HG02623 (cell line): ENCODE measurements around the gene MSL3B.
"Not testable (repeated sequence)": the region's sequence is repeated elsewhere in the genome, so short reads cannot be mapped to it uniquely, and the experiment has no call there.

Experiments
- ATAC-seq: cut with Tn5 transposase; IDR thresholded peaks from one replicate; pipeline ENCODE4 v1.9.1; 2021; ENCODE audit warnings: moderate library complexity; ENCODE audit not compliant: unreplicated experiment

MSL3B gene

DNA sequence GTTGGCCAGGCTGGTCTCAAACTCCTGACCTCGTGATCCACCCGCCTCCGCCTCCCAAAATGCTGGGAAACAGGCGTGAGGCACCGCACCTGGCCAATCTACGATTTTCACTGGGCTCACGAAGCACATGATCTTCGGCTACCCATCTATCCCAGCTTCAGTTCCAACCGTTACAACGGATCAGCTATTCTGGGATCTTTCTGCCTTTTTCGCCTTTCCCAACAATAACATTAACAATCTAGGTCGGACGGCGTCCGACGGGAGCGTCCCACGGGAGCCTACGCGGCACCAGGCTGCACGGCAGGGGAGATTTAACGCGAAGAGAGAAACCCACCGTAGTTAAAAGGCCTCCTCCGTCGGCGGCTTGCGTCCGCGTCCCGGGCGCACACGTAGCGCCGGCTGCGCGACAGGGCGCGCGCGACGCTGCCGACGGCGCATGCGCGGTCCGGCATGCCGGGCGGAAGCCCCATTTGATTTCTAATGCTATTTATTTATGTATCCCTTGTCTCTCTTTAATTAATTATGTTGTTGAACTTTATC, at the start of gene MSL3B:
MSL3B (minus strand) TSS at position 394 of the 540 bp plus-strand sequence.
- peak; percentile 55 for ATAC-seq

DNA sequence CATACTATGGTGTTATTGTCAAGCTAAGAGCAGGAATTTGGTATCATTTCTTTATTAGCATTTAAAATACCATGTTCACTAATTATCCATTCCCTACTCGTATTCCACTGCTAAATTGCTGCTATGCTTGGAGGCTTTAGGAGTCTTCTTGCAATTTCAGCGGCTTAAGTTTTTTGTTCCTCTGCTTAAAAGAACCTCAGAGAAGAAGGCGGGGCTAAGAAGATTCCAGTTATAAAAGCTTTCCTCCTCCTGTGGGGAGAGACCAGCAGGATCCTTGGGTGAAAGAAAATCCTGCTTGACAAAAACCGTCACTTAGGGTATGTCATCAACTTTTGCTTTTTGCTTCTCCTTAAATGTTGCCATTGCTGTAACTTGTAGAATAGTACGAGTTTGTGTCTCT, 48.9 kb upstream of the MSL3B start, which contains the start of gene TRPM8:
TRPM8 (plus strand) TSS at position 258 of the 400 bp plus-strand sequence. CDS start 9,165 bp downstream, outside the sequence.
- no peak for ATAC-seq

DNA sequence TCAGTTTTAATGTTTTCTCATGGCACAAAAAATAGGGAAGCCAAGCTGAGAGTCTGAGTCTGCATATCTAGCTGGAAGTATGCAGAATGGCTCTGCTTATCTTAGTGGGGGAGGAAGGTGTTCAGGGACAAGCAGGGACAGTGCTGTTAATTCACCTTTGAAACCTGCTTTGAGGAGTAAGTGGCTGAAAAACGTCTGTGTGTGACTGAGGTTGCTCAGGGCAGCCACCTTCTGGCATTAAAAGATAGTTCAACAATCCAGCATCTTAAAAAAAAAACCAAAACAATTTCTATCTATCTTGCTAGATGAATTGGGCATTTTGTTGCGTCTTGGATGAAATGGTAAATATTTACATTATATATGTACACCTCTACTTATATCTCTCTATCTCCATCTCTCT, 46.9 kb upstream of the MSL3B start:
- ATAC-seq: no peak

DNA sequence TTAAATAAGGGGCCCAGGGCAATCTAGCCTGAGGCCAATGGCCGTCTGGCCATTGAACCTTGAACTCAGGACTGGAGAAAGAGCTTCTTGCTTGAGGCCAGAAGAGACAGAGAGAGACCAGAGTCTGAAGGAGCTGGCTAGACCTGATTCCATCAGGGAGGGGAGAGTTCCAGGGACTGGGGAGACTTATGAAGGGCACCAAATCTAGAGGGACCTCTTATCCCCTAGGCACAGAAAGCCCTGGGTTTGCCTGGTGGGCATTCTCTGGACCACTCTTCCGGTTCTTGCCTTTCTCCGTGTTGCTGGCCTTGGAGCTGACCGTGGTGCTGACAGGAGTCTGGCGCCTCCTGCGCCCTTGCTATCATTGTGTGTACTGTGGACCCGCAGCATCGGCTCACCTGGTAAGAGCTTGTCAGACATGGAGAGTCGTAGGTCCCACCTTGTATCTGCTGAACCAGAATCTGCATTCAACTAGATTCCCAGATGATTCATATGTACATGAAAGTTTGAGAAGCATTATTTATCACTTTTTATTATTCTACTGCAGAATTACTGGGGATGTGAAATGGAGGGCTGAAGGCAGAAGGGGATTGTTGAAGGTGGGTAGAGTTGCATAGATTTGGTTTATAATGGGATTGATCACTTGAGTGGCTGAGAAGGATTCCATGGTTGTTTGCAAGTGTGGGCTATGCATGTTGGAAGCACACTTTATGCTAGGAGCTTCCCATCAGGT, 44.7 kb upstream of the MSL3B start:
- ATAC-seq: no peak

DNA sequence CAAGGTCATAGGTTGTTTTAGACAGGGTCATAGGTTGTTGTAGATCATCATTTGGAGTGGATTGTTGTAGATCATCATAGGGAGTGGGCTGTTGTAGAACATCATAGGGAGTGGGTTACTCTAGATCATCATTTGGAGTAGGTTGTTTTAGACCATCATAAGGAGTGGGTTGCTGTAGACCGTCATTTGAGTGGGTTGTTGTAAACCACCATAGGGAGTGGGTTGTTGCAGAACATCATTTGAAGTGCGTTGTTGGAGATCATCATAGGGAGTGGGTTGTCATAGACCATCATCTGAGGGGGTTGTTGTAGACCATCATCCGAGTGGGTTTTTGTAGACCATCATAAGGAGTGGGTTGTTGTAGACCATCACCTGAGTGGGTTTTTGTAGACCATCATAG, 39.4 kb upstream of the MSL3B start:
- no peak for ATAC-seq

DNA sequence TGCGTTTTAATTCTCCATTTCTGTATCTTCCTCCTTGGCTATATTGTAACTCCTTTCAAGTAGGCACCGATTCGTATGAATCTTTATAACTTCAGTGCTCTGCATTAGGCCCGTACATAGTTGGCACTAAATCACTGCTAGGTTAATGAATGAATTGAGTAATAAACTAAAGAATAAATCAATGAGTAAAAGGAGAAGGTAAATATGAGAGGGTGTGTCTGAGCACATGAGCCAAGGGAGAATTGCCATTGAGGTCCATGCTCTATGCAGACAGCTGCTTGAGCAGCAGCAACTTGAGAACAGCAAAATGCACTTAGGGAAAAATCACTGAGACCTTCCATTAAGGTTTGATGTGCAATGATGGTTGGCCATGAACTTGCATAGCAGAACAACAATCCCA, 37.8 kb upstream of the MSL3B start:
- no peak for ATAC-seq

DNA sequence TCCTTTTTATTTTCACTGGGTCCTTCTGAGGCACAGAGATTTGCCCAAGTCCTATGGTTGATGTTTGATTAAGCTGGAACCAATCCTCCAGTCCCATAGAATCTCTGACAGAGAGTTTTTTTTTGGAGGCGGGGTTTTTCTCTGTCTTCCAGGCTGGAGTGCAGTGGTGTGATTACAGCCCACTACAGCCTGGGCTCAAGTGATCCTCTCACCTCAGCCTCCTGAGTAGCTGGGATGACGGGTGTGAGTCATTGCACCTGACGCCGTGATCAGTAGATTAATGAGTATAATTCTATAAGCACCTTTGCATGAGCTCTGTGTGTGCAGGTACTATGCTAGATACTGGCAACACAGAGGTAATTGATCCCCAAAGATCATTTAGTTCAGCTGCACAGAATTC, 33.7 kb upstream of the MSL3B start:
- ATAC-seq: no peak

DNA sequence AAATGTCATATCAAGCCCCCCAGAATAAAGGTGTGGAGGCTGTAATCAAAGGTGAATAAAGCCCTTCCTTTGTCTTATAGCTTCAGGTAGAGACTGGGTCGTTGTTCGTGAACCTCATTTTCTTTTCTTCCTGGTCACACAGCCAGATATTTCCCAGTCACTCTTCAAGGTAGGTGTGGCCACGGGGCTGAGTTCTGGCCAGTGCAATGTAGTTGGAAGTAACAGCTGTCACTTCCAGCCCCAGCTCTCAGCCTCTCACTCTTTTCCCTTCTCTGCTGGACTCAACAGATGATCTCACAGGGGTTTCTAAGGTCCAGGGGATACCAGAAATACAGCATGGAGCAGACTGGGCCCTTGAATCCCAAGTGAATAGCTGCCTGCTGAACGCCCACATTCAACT, 33.2 kb upstream of the MSL3B start:
- no peak for ATAC-seq

DNA sequence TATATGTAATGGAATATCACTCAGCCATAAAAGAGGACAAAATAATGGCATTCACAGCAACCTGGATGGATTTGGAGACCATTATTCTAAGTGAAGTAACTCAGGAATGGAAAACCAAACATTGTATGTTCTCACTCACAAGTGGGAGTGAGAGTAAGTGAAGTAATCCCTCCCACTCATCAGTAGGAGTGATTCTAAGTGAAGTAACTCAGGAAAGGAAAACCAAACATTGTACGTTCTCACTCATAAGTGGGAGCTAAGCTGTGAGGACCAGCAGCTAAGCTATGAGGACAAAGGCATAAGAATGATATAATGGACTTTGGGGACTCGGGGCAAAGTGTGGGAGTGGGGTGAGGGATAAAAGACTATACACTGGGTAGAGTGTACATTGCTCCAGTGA, 28.1 kb upstream of the MSL3B start:
- ATAC-seq: not testable (repeated sequence)

DNA sequence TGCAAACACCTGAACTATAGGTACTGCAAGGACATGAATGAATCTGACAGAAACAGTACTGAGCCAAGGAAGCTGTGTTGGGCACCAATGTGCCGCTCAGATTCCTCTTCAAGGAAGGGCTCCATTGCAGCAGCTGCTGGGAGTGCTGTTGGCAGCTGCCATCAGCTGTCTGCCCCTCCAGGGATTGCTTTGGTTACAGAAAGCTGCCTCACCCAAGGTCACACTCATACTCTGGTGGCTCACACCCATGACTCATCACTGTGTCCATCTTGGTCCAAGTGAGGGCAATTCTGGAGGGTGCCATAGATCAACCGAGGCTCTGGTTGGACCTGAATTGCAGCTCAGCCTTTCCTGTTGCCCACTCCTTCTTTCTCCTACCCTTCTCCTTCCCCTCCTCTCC, 24.6 kb upstream of the MSL3B start:
- no peak for ATAC-seq

DNA sequence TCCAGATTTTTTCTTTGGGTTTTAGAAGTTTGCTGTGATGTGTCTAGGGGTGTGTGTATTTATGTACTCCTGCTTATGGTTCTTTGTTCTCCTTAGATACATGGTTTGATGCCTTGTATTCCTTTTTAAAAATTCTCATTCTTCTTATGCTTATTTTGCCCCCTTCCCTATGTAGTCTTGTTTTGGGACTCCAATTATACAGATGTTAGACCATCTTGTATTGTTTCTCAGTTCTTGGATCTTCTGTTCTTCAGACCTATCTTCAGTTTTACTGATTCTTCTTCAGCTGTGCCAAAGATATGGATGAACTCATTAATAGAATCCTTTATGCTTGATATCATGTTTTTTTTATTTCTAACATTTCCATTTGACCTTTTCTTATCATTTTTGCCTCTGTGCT, 14.2 kb upstream of the MSL3B start:
- ATAC-seq: no peak

DNA sequence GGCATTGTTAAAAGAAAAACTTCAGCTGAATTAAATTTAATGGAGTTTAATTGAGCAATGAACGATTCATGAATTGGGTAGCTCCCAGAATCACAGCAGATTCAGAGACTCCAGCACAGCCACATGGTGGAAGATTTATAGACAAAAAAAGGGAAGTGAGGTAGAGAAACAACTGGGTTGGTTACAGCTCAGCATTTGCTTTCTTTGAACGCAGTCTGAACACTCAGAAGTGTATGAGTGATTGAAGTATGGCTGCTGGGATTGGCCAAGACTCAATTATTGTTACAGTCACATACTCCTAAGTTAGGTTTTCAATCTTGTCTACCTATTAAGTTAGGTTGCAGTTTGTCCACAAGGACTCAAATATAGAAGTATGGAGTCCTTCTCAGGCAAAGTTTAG, 3.9 kb upstream of the MSL3B start:
- ATAC-seq: not testable (repeated sequence)

DNA sequence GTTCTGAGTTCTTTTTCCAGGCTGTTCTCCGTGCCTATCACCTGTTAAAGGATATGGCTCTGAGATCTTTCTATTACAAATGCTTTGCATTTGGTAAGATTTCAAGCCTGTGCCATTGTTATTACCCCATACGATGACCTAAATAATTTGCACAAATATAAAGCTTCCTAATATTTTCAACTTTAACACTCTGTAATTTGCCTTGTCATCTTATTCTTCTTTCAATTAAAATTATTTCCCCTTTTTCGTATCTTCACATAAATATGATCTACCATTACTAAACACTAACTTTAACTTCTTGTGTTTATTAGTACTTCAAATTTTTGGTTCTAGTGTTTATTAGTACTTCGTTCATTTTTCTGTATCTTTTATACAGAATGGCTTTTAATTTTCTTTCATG, 3.2 kb upstream of the MSL3B start:
- ATAC-seq: no peak

DNA sequence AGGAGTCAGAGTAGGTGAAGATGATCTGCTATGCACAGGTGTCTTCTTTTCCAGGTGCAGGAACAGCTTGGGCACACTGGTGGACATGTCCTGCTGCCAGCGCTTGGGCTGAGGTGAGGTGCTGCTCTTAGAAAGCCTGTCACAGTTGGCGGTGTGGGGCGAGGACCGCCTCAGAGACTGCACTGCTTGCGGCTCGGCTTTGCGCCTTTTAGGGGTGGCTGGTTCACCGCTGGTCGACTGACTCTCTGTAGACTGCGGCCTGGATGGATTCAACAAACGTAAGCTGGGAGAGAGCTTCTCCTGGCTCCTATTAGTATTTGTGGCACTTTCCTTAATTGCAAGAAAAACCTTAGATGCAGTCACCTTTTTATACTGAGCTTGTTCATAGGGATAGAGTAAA, 1.7 kb downstream of the MSL3B start:
- no peak for ATAC-seq

DNA sequence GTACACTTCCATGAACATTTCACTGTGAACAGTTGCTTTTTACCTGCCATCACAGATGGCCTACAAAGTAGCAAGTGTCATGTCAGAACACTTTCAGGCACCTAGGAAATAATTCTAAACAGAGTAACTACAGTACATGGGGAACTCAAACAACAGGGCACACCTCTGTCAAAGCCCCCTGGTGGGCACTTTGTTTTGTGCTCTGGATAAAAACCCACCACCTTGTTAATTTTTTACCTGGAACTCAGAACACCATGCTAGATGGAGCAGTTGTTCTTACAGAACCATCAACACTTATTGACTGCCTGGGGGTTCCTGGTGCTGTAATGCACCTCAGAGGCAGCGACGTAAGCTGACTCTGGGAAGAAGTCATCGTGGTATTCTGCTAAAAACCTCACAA, 2.3 kb downstream of the MSL3B start:
- no peak for ATAC-seq

DNA sequence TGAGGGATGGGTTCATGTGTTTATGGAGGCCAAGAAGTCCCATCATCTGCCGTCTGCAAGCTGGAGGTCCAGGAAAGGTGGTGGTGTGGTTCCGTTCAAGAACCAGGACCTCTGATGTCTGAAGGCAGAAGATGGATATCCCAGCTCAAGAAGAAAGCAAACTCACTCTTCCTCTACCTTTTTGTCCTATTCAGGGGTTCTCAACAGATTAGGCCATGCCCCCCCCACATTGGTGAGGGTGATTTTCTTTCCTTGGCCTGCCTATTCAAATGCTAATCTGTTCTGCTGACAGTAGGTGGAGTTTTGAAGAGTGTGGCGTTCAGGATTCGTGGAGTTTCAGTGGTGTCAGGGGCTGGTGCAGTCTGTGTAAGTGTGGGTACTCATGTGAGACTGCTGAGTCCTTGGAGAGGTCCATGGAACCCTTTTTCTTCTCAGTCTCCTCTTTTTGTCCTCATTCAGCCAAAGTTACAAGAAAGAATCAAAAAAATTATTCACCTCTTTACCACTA, 5.9 kb downstream of the MSL3B start:
- ATAC-seq: no peak

DNA sequence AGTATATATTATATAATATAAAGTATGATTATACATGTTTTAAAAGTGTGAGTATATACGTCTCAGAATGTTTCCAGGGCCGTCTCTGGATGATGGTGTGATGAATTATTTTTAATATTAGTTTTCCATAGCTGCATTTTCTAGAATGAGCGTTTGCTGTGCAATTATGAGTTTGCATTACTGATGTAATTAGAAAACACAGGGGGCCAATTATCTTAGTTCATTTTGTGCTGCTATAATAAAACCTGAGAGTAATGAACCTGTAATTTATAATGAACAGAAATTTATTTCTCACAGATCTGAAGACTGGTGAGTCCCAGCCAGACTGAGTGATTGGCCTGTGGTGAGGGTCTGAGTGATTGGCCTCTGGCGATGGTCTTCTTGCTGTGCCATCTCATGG, 9.9 kb downstream of the MSL3B start:
- ATAC-seq: no peak

DNA sequence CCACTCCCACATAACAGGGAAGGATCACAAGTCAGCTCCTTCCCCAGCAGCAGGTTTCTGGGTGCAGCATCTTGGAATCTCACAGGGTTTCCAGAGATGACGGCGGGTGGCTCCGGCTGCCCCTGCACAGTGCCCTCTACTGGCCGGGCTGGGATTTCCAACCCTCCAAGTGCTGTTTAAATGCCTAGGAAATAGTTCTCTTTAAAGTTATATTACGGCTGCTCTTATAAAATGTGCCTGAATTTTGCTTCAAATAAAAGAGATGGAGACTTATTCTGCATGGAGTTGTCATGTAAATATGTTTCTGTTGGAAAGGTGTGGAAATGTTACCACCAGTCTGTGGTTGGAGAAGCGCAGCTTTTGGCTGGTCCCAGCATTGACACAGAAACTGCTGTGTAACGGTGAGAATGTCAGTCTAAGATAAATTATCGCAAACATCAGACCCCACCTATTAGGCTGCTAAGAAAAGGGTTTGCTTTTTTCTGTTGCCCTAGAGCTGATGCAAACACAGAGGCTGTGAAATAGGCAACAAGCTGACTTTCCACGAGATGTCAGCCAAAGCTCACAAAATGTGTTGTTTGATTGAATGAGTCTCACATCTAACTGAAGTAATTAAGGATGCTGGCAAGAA, 10.6 kb downstream of the MSL3B start:
- no peak for ATAC-seq

DNA sequence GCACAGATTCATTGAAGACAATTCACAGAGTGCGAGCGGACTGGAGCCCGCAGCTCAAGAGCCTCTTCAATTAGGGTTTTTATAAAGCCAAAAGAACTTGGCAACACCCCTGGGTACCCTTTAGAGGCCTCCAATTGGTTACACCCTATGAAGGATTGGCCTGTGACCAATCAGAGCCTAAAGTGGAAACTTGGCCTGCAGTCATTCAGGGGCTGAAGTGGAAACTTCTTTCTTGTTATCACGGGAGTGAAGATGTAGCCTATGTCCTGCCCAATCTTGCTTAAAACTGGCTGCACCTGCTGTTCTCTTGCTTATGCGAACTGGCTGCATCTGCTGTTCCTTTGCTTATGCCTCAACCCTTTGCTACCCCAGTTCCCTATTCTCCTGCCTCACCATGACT, 12.0 kb downstream of the MSL3B start:
- ATAC-seq: no peak

DNA sequence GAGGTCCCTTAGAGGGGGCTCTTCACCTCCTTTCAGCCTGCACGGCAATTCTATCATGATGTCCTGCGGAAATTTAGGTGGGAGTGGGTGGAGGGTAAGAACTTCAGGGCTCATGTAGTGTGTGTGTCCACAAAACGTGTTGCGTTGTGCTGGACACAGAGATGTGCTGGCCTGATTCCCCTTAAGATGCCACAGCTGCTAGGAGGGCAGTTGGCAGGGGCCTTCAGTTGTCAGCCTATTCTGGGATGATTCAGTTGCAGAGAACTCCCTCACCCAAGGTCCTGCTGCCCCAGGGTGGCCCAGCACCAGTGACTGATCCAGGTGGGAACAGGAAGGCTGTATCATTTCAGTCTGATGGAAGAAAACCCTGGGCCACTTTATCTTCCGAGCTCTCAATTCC, 12.8 kb downstream of the MSL3B start:
- no peak for ATAC-seq

DNA sequence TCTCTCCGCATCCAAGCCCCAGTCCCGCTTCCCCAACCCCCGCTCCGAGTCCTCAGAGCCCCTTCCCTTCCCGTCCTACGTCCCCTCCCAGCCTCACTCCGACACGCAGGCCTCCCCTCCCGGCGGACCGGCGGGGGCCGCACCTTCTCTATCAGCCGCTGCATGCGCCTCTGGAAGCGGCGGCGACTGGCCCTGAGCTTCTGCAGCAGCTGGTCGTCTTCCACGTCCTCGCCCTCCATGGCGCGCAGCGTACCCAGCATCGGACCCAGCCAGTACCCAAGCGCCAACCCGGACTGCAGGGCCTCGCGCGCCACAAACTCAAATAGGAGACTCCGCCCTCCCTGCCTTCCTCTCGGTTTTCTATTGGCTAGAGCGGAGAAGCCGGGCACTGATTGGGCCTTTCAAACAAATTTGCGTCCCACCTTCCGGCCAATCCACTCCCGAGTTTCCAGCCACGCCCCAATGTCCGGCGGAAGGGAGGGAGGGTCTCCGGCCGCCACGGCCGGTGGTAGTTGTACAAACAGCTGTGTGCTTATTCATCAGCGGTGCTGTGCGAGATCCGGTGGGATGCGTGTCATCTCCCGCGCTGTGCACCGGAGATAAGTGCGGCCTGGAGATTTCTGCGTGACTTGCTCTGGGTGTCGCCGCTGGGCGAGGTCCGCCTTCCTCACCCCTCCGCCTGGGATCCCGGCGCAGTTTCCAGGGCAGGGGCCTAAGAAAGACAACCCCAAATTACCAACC, 13.8 kb downstream of the MSL3B start, which contains the start of gene HJURP:
HJURP (minus strand) TSS at position 295 of the 741 bp plus-strand sequence; CDS start at position 260, 35 bp downstream.
- ATAC-seq: peak; percentile 95
